ENCODE measurements around the gene NIPAL3. TPM values are rescaled to one million over a fixed set of nuclear protein-coding genes. Genes with fewer than 3 reads are reported as not detected.

Gene NIPAL3
- total and polyA plus RNA-seq, 2 donors (not counting 3 experiments of a cell fraction or from before 2014, with no cell fraction given), result 15.5 to 16.0 TPM

DNA sequence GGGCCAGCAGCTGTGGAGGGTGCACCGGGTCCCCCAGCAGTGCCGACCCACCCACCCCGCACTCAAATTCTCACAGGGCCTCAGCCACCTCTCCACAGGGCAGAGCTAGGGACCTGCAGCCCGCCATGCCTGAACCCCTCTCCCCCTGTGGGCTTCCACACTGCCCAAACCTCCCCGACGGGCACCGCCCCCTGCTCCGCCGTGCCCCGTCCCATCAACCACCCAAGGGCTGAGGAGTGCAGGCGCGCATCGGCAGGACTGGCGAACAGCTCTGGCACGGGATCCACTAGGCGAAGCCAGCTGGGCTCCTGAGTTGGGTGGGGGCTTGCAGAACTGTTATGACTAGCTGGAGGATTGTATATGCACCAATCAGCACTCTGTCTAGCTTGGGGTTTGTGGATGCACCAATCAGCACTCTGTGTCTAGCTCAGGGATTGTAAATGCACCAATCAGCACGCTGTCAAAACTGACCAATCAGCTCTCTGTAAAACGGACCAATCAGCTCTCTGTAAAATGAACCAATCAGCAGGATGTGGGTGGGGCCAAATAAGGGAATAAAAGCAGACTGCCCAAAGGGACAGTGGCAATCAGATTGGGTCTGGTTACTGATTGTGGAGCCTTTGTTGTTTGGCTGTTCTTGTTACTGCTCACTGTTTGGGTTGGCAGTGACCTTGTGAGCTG is 74.6 kb downstream of the NIPAL3 start:
- FAIRE-seq (no peak), DNase-seq (ENCODE audit: low read depth, low spot score) (no peak)
- Histone ChIP-seq H3K4me2 (ENCODE audit: insufficient read depth, low read length) (no peak overlapping the region), H3K27ac (ENCODE audit: insufficient read depth, low read depth, low read length) (no peak overlapping the region), H3K27me3 (ENCODE audit: control insufficient read depth in 2 of 2, insufficient read depth in 2 of 2, low read length in 2 of 2) (no peaks in the 10 kb centered on the region), H3K4me3 (replicated peaks in 1 of 3; ENCODE audit: insufficient read depth in 1 of 3, low read depth in 1 of 3, low read length in 3 of 3) (no peak overlapping the region), H3K79me2 (ENCODE audit: control insufficient read depth, insufficient read depth, low read length) (no peaks in the 10 kb centered on the region), H2AFZ (ENCODE audit: low read depth, low read length) (no peak overlapping the region), H3K9me3 (replicated peaks; ENCODE audit: control insufficient read depth, insufficient read depth, low read length) (no peaks in the 10 kb centered on the region), H4K20me1 (replicated peaks; ENCODE audit: control insufficient read depth, extremely low read depth, insufficient read depth, low read length) (no peaks in the 10 kb centered on the region), H3K4me1 (ENCODE audit: control insufficient read depth, extremely low read depth, insufficient read depth, low read length) (no peaks in the 10 kb centered on the region), H3K36me3 (ENCODE audit: control insufficient read depth in 2 of 2, extremely low read depth in 1 of 2, insufficient read depth in 2 of 2, low read length in 2 of 2) (no peaks in the 10 kb centered on the region), H3K9ac (replicated peaks; ENCODE audit: extremely low read depth, insufficient read depth, low read length) (no peak overlapping the region), H3K9me1 (replicated peaks; ENCODE audit: control insufficient read depth, extremely low read depth, insufficient read depth, low read length) (no peaks in the 10 kb centered on the region)
- ChIA-PET CTCF (interaction anchor here (1.1 to 2.4 kb wide), 2 partner anchors 37 to 97 kb away, joined by 3 to 7 read pairs; no protein-coding TSS in a partner anchor), POLR2A (no interaction called here)
- TF ChIP-seq JUN (IDR thresholded peaks at IDR 0.05; ENCODE audit: borderline replicate concordance, insufficient read depth, insufficient read length, low read depth) (no peak), EZH2 (IDR thresholded peaks at IDR 0.05; ENCODE audit: borderline replicate concordance, low read depth, low read length, severe bottlenecking) (no peak), CTCF (IDR thresholded peaks at IDR 0.05; ENCODE audit: extremely low read depth in 1 of 2, insufficient read depth in 1 of 2, low read depth in 1 of 2, low read length in 2 of 2) (no peak), POLR2AphosphoS5 (IDR thresholded peaks at IDR 0.05; ENCODE audit: insufficient read depth, low read depth, low read length) (no peak), GATA2 (IDR thresholded peaks at IDR 0.05; ENCODE audit: insufficient read depth, insufficient read length, low read depth, low read length) (no peak), FOS (IDR thresholded peaks at IDR 0.05; ENCODE audit: borderline replicate concordance, insufficient read depth, low read length) (no peak)
- dilution Hi-C loops (cut with MboI; ENCODE audit: extremely low pct_ligation_motif_present, low sequenced_read_pairs) (no loop called here), intact Hi-C loops (cut with micrococcal nuclease) (no loop called here)
- no TSS peak for BruUV-seq (replicated peaks)
